CD4-positive, alpha-beta T cell treated with Interleukin-2 at 100 ng/mL for 4 hours (primary cell): Measurements from ENCODE around the gene NRG3.

Experiments
- DNase-seq: peaks from one replicate; pipeline ENCODE4 v3.0.0-alpha.2; 2020; ENCODE audit warnings: low spot score

Gene NRG3

GRCh38 chr10:82092111-82092510, 217.1 kb downstream of the NRG3 start:
- no peak for DNase-seq

- DNase-seq = no peak
Observed at GRCh38 chr10:82124713-82125112, 249.7 kb downstream of the NRG3 start.

- no peak for DNase-seq
Observed at GRCh38 chr10:82128527-82128926, 253.5 kb downstream of the NRG3 start.

- DNase-seq = no peak
Observed at GRCh38 chr10:82136103-82136502, 261.1 kb downstream of the NRG3 start.

- DNase-seq = no peak
Observed at GRCh38 chr10:82144153-82144552, 269.2 kb downstream of the NRG3 start.

- no peak for DNase-seq
Observed at GRCh38 chr10:82148764-82149163, 273.8 kb downstream of the NRG3 start.

- no peak for DNase-seq
Observed at GRCh38 chr10:82149674-82150073, 274.7 kb downstream of the NRG3 start.

- no peak for DNase-seq
Observed at GRCh38 chr10:82150123-82150900, 275.3 kb downstream of the NRG3 start.

- no peak for DNase-seq
Observed at GRCh38 chr10:82160307-82160706, 285.3 kb downstream of the NRG3 start.

- no peak for DNase-seq
Observed at GRCh38 chr10:82161264-82161663, 286.3 kb downstream of the NRG3 start.

GRCh38 chr10:82162549-82163195, 287.7 kb downstream of the NRG3 start:
- no peak for DNase-seq

GRCh38 chr10:82171899-82172298, 296.9 kb downstream of the NRG3 start:
- no peak for DNase-seq

GRCh38 chr10:82176587-82176986, 301.6 kb downstream of the NRG3 start:
- no peak for DNase-seq

- DNase-seq = no peak
Observed at GRCh38 chr10:82190432-82191260, 315.7 kb downstream of the NRG3 start.

- DNase-seq = no peak
Observed at GRCh38 chr10:82191653-82192052, 316.7 kb downstream of the NRG3 start.

- no peak for DNase-seq
Observed at GRCh38 chr10:82192665-82193064, 317.7 kb downstream of the NRG3 start.

- DNase-seq = no peak
Observed at GRCh38 chr10:82194419-82194818, 319.4 kb downstream of the NRG3 start.

GRCh38 chr10:82206831-82207230, 331.8 kb downstream of the NRG3 start:
- DNase-seq = no peak

GRCh38 chr10:82208726-82209125, 333.7 kb downstream of the NRG3 start:
- DNase-seq = no peak

GRCh38 chr10:82210331-82210730, 335.3 kb downstream of the NRG3 start:
- DNase-seq = no peak

GRCh38 chr10:82211346-82211745, 336.4 kb downstream of the NRG3 start:
- DNase-seq = no peak

GRCh38 chr10:82212753-82213152, 337.8 kb downstream of the NRG3 start:
- DNase-seq = no peak

GRCh38 chr10:82213784-82214183, 338.8 kb downstream of the NRG3 start:
- DNase-seq = no peak
